Calu3 (cell line): ENCODE results near the gene PLXNA4. TPM values are rescaled to one million over a fixed set of nuclear protein-coding genes. Genes with fewer than 3 reads are reported as not detected.

ENCODE experiments used
- BruUV-seq: library from RNA; stranded (reverse); fragments of 400-500 nt; replicated peaks from 2 replicates; lab custom pipeline; 2021; lab: Mats Ljungman, UMichigan
- CTCF ChIA-PET: fragments of 300-600 bp; sonication (Branson Sonifier 250); formaldehyde crosslinking; loops from one replicate; lab custom pipeline; 2022; ENCODE audit warnings: antibody characterized with exemption; lab: Charles Lee
- DNase-seq: peaks from one replicate; pipeline ENCODE4 v3.0.0; 2022
- H3K27ac Mint-ChIP-seq: one replicate; pipeline ENCODE4 v1.8.0; 2022; ENCODE audit warnings: mixed read lengths; ENCODE audit not compliant: unreplicated experiment
- H3K27me3 Mint-ChIP-seq: one replicate; pipeline ENCODE4 v1.8.0; 2022; ENCODE audit warnings: mixed read lengths; ENCODE audit not compliant: unreplicated experiment
- H3K36me3 Mint-ChIP-seq: one replicate; pipeline ENCODE4 v1.8.0; 2022; ENCODE audit warnings: mild to moderate bottlenecking, moderate library complexity, mixed read lengths; ENCODE audit not compliant: insufficient read depth, unreplicated experiment
- H3K4me1 Mint-ChIP-seq: one replicate; pipeline ENCODE4 v1.8.0; 2022; ENCODE audit warnings: mild to moderate bottlenecking, low read depth, mixed read lengths; ENCODE audit not compliant: unreplicated experiment
- H3K4me3 Mint-ChIP-seq: one replicate; pipeline ENCODE4 v1.8.0; 2022; ENCODE audit warnings: mild to moderate bottlenecking, low read depth, moderate library complexity, mixed read lengths; ENCODE audit not compliant: unreplicated experiment
- H3K9me3 Mint-ChIP-seq: one replicate; pipeline ENCODE4 v1.8.0; 2022; ENCODE audit warnings: low read depth, mixed read lengths; ENCODE audit not compliant: unreplicated experiment
- intact Hi-C: fragments of 100-400 bp; cut with micrococcal nuclease; formaldehyde crosslinking; loops from one replicate; pipeline ENCODE4 v1.10.0; 2022; ENCODE audit not compliant: unreplicated experiment
- total RNA-seq: library from RNA; stranded (reverse); gene quantifications from 2 replicates; pipeline ENCODE4 v1.2.3, GENCODE V29; 2022
- TF ChIP-seq, protein P1 (sequence below): fragments of 200-600 bp; IDR thresholded peaks from one replicate; pipeline ENCODE4 v1.8.0; 2022; ENCODE audit warnings: antibody characterized with exemption; ENCODE audit not compliant: unreplicated experiment

The PLXNA4 gene
- total RNA-seq, 1 experiment from 2014 or later: not detected

DNA sequence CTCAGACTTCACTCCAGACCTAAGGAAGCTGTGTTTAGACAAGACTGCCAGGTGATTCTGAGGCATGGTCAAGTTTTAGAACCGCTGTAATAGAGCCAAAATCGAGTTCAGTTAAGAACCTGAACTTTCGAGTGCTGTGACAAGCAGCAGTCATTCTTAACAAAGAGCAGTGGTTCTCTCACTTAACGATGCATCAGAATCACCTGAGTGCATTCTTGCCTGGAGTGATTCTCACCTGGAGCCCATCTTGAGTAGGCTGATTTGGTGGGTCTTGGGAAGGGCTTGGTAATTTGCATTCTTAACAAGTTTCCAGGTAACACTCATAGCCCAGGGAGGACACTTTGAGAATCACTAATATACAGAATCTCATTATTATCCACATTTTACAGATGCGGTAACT lies 44.7 kb downstream of the PLXNA4 start:
- CTCF ChIA-PET: no interaction called here
- no TSS peak for BruUV-seq
- Mint-ChIP-seq H3K4me1 (no peaks in the 10 kb centered on the region), H3K27ac (no peak overlapping the region), H3K27me3 (peaks cover 81% of the 10 kb centered on the region), H3K36me3 (no peaks in the 10 kb centered on the region), H3K4me3 (no peak overlapping the region), H3K9me3 (no peaks in the 10 kb centered on the region)
- TF ChIP-seq, protein P1, sequence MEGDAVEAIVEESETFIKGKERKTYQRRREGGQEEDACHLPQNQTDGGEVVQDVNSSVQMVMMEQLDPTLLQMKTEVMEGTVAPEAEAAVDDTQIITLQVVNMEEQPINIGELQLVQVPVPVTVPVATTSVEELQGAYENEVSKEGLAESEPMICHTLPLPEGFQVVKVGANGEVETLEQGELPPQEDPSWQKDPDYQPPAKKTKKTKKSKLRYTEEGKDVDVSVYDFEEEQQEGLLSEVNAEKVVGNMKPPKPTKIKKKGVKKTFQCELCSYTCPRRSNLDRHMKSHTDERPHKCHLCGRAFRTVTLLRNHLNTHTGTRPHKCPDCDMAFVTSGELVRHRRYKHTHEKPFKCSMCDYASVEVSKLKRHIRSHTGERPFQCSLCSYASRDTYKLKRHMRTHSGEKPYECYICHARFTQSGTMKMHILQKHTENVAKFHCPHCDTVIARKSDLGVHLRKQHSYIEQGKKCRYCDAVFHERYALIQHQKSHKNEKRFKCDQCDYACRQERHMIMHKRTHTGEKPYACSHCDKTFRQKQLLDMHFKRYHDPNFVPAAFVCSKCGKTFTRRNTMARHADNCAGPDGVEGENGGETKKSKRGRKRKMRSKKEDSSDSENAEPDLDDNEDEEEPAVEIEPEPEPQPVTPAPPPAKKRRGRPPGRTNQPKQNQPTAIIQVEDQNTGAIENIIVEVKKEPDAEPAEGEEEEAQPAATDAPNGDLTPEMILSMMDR: no peak
- DNase-seq: no peak
- intact Hi-C loops: no loop called here

GRCh38 chr7:132528695-132529094 lies 47.6 kb downstream of the PLXNA4 start:
- no peaks in the 10 kb centered on the region for H3K36me3 Mint-ChIP-seq
- TF ChIP-seq, protein P1: no peak
- no TSS peak for BruUV-seq
- H3K4me1 Mint-ChIP-seq: no peaks in the 10 kb centered on the region
- no peak overlapping the region for H3K27ac Mint-ChIP-seq
- intact Hi-C loops: no loop called here
- CTCF ChIA-PET: no interaction called here
- peaks cover 75% of the 10 kb centered on the region for H3K27me3 Mint-ChIP-seq
- DNase-seq: no peak
- H3K4me3 Mint-ChIP-seq: no peak overlapping the region
- H3K9me3 Mint-ChIP-seq: no peaks in the 10 kb centered on the region

DNA sequence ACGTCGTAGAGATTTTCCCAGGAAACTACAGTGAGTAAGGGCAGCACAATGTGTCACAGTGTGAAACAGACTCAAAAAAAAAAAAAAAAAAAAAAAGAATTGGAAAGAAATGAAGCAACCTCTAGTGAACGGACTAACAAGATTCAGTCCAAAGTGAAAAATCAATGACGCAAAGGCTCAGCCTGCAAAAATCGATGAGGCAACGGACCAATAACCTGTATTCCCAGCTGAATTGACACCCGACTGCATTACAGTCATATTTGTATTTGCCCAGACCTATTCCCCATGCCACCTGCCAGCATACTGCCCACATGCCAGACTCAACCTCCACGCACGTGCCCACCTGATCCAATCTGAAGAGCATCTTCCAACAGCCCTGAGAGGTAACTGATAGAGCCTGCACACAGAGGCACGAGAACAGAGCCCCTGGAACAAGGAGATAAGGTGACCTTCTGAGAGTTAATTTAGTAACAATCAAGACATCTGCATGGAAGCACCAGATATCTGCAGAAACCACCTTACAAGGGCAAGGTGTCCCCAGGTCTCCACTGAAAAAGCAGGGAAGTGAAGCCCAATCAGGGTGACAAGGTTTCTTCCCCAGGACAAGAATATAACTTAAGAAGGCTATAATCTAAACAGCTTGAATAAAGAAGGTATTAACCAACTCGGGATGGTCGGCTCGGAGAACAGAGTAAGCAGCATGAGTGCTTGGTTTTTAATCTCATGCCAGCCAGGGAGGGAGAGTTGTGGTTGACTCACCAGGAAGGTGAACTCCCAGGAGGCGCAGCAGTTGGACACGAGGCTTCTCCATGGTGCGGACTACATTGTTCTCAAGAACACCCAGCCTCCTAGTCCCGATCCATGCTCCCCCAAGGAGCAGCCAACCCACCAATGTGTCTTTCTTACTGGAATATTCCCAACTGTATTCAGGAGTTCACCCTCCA lies 48.5 kb downstream of the PLXNA4 start:
- no peak overlapping the region for H3K27ac Mint-ChIP-seq
- H3K27me3 Mint-ChIP-seq: peaks cover 75% of the 10 kb centered on the region
- intact Hi-C loops: no loop called here
- BruUV-seq: no TSS peak
- no peaks in the 10 kb centered on the region for H3K9me3 Mint-ChIP-seq
- no peak for DNase-seq
- H3K4me3 Mint-ChIP-seq: no peak overlapping the region
- H3K36me3 Mint-ChIP-seq: no peaks in the 10 kb centered on the region
- TF ChIP-seq, protein P1: no peak
- CTCF ChIA-PET: no interaction called here
- no peaks in the 10 kb centered on the region for H3K4me1 Mint-ChIP-seq

DNA sequence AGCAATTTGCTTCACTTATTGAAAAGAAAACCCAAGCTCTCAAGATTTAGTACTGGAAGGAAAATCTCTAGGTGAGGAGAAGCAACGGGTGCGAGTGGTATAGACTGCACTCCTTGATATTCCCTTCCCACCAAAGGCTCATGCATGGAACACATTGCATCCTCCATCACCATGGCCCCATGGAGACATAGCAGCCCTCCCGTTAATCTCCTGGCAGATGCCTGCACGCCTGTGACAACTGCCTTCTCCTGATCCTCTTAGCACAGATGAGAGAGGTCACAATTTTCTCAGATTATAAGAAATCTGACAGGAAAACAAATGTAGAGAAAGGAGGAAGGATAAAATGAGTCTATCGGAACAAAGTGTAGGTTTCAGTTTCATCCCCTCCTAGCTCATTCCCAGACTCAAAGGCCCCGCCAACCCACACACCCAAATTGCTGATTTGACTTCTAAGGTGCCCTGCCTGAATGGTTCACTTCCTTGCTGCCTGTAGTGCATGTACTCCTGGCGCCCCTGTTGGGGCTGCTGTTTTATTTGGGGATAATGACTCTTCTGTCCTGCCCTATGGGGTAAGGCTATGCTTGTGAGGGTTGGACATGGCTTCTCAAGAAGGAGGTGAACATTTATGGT lies 50.0 kb downstream of the PLXNA4 start:
- peaks cover 75% of the 10 kb centered on the region for H3K27me3 Mint-ChIP-seq
- TF ChIP-seq, protein P1: no peak
- no peak overlapping the region for H3K27ac Mint-ChIP-seq
- no peaks in the 10 kb centered on the region for H3K4me1 Mint-ChIP-seq
- H3K9me3 Mint-ChIP-seq: no peaks in the 10 kb centered on the region
- no peak for DNase-seq
- CTCF ChIA-PET: no interaction called here
- intact Hi-C loops: no loop called here
- H3K4me3 Mint-ChIP-seq: no peak overlapping the region
- no TSS peak for BruUV-seq
- H3K36me3 Mint-ChIP-seq: no peaks in the 10 kb centered on the region
